Thyroid gland (tissue), 4 donors: ENCODE results near the gene STAB1. TPM values are rescaled to one million over a fixed set of nuclear protein-coding genes. Genes with fewer than 3 reads are reported as not detected.

Source experiments
- DNase-seq, 2 donors: peaks; one replicate each; pipeline ENCODE4 v3.0.0-alpha.2; 2019
- H3K27ac ChIP-seq, 3 donors: fragments of 200-600 bp; sonication (generic); 1 replicate in 2 of 3; 2 replicates in 1 of 3; pipeline ENCODE4 v1.5.1; 2016 to 2019; ENCODE audit warnings: mild to moderate bottlenecking in 1 of 3, moderate library complexity in 1 of 3
- H3K27me3 ChIP-seq: fragments of 200-600 bp; sonication (generic); one replicate; pipeline ENCODE4 v1.5.1; 2019
- H3K36me3 ChIP-seq, 2 donors: fragments of 200-600 bp; sonication (generic); one replicate each; pipeline ENCODE4 v1.5.1; 2016 to 2019
- H3K4me1 ChIP-seq, 2 donors: fragments of 200-600 bp; sonication (generic); one replicate each; pipeline ENCODE4 v1.5.1; 2017 to 2019
- H3K4me3 ChIP-seq, 3 donors: fragments of 200-600 bp; sonication (generic); replicated peaks in 1 of 3; 1 replicate in 2 of 3; 2 replicates in 1 of 3; pipeline ENCODE4 v1.5.1; 2016; ENCODE audit warnings: mild to moderate bottlenecking in 1 of 3
- H3K9me3 ChIP-seq: fragments of 200-600 bp; sonication (generic); one replicate; pipeline ENCODE4 v1.5.1; 2017
- CTCF ChIP-seq, 6 experiments: fragments of 200-600 bp in 3 of 6; fragments of 450-650 bp in 3 of 6; sonication (generic) in 3 of 6; IDR thresholded peaks; one replicate each; pipeline ENCODE4 v1.5.1; 2016 to 2019; ENCODE audit warnings: antibody characterized with exemption in 6 of 6, mild to moderate bottlenecking in 2 of 6, inconsistent platforms in 1 of 6, moderate library complexity in 1 of 6
- POLR2A ChIP-seq, 2 donors: fragments of 450-650 bp; IDR thresholded peaks; one replicate each; pipeline ENCODE4 v1.6.1; 2017; ENCODE audit warnings: antibody characterized with exemption in 2 of 2, mild to moderate bottlenecking in 2 of 2, moderate library complexity in 1 of 2
- WGBS, 2 donors: methylation state at CpG; one replicate each; pipeline ENCODE4 v1.1.5; 2017; 5-methylcytosine and 5-hydroxymethylcytosine counted together
- intact Hi-C: fragments of 100-400 bp; cut with DNase I; formaldehyde crosslinking; loops from one replicate; pipeline ENCODE4 v1.15.1; 2023
- total RNA-seq, 4 donors: library from RNA; depleted of rRNA; stranded (reverse); fragments of >200 nt; gene quantifications; one replicate each; pipeline ENCODE4 v1.2.3, GENCODE V29; 2016

The STAB1 gene
- total RNA-seq, 4 donors from 2014 or later: 31.8 to 100 (median 67.4) TPM

GRCh38 chr3:52450489-52451236, 44.5 kb upstream of the STAB1 start:
- H3K36me3 ChIP-seq: no peaks in the 10 kb centered on the region
- intact Hi-C loops: loop anchor here (10.0 kb wide), 1 partner anchor 234 kb away; the partner anchor contains the start of genes GNL3 and PBRM1
- H3K4me1 ChIP-seq: peaks cover 28 to 45% of the 10 kb centered on the region in 2 donors
- H3K27me3 ChIP-seq: no peaks in the 10 kb centered on the region
- peak overlapping the region; percentile 81 to 86 (median 85) for H3K27ac ChIP-seq
- H3K4me3 ChIP-seq: no peak overlapping the region
- no peak for DNase-seq
- TF ChIP-seq POLR2A (IDR thresholded peaks at IDR 0.05) (no peak), CTCF (IDR thresholded peaks at IDR 0.05) (no peak)
- H3K9me3 ChIP-seq: no peaks in the 10 kb centered on the region
- 88 to 92% methylated on average over 8 of the region's 11 CpGs for WGBS, 2 donors

- H3K27me3 ChIP-seq: no peaks in the 10 kb centered on the region
- no peaks in the 10 kb centered on the region for H3K36me3 ChIP-seq
- 81 to 90% methylated on average over 22 to 24 of the region's 24 CpGs for WGBS, 2 donors
- TF ChIP-seq POLR2A (IDR thresholded peaks at IDR 0.05) (no peak), CTCF (IDR thresholded peaks at IDR 0.05) (no peak)
- H3K9me3 ChIP-seq: no peaks in the 10 kb centered on the region
- no peak overlapping the region for H3K4me3 ChIP-seq
- intact Hi-C loops: loop anchor here (10.0 kb wide), 1 partner anchor 233 kb away; the partner anchor contains the start of genes GNL3 and PBRM1
- no peak for DNase-seq
- H3K4me1 ChIP-seq: peaks cover 34 to 47% of the 10 kb centered on the region in 2 donors
- peak overlapping the region in 1 of 3 donors; percentile 86 for H3K27ac ChIP-seq
Measured at GRCh38 chr3:52451237-52452083, 43.7 kb upstream of the STAB1 start.

GRCh38 chr3:52452126-52452525, 43.0 kb upstream of the STAB1 start:
- H3K36me3 ChIP-seq: no peaks in the 10 kb centered on the region
- H3K27me3 ChIP-seq: no peaks in the 10 kb centered on the region
- no peaks in the 10 kb centered on the region for H3K9me3 ChIP-seq
- intact Hi-C loops: loop anchor here (10.0 kb wide), 1 partner anchor 233 kb away; the partner anchor contains the start of genes GNL3 and PBRM1
- no peak overlapping the region for H3K4me3 ChIP-seq
- TF ChIP-seq CTCF (IDR thresholded peaks at IDR 0.05) (no peak), POLR2A (IDR thresholded peaks at IDR 0.05) (no peak)
- DNase-seq: no peak
- no peak overlapping the region for H3K27ac ChIP-seq
- peaks cover 40 to 54% of the 10 kb centered on the region in 2 donors for H3K4me1 ChIP-seq
- WGBS, 2 donors: 86 to 97% methylated on average over 5 to 6 of the region's 6 CpGs

- peaks cover 42 to 57% of the 10 kb centered on the region in 2 donors for H3K4me1 ChIP-seq
- TF ChIP-seq CTCF (IDR thresholded peaks at IDR 0.05) (no peak), POLR2A (IDR thresholded peaks at IDR 0.05) (no peak)
- H3K27ac ChIP-seq: no peak overlapping the region
- no peaks in the 10 kb centered on the region for H3K36me3 ChIP-seq
- no peaks in the 10 kb centered on the region for H3K27me3 ChIP-seq
- H3K9me3 ChIP-seq: no peaks in the 10 kb centered on the region
- 79 to 85% methylated on average over 9 of the region's 11 CpGs for WGBS, 2 donors
- DNase-seq: no peak
- no peak overlapping the region for H3K4me3 ChIP-seq
- intact Hi-C loops: loop anchor here (10.0 kb wide), 1 partner anchor 232 kb away; the partner anchor contains the start of genes GNL3 and PBRM1
Measured at GRCh38 chr3:52452570-52453221, 42.4 kb upstream of the STAB1 start.
